Keratinocyte (primary cell): ENCODE data around the gene VPS13A. TPM values are rescaled to one million over a fixed set of nuclear protein-coding genes. Genes with fewer than 3 reads are reported as not detected.
A peak's percentile ranks its signal among the peaks of the same experiment; 100 is the strongest.

Experiments
- DNase-seq: peaks from one replicate; pipeline ENCODE4 v3.0.0-alpha.2; 2011; ENCODE audit warnings: low read depth, missing footprints, low spot score
- FAIRE-seq: peaks from 2 replicates; lab custom pipeline; 2011; peaks lifted over from hg19 to GRCh38; lab: Jason Lieb, UNC
- H2AFZ ChIP-seq: 2 replicates; pipeline ENCODE4 v1.6.0; 2012; ENCODE audit warnings: low read length, control low read depth, inconsistent platforms; ENCODE audit not compliant: control insufficient read depth
- H3K27ac ChIP-seq: 2 replicates; pipeline ENCODE4 v1.5.1; 2011; ENCODE audit warnings: low read length; ENCODE audit not compliant: control insufficient read depth, insufficient read depth
- H3K27me3 ChIP-seq: 3 replicates; pipeline ENCODE4 v1.6.0; 2011; ENCODE audit warnings: low read length; ENCODE audit not compliant: control insufficient read depth, insufficient read depth; ENCODE audit errors: extremely low read depth
- H3K36me3 ChIP-seq, 2 experiments: 2 replicates in 1 of 2; 3 replicates in 1 of 2; pipeline ENCODE4 v1.5.1; 2011; ENCODE audit warnings: low read length in 2 of 2, mild to moderate bottlenecking in 1 of 2; ENCODE audit not compliant: control insufficient read depth in 2 of 2, insufficient read depth in 2 of 2; ENCODE audit errors: extremely low read depth in 1 of 2
- H3K4me1 ChIP-seq: 3 replicates; pipeline ENCODE4 v1.5.1; 2011; ENCODE audit warnings: low read length; ENCODE audit not compliant: control insufficient read depth, insufficient read depth; ENCODE audit errors: extremely low read depth
- H3K4me2 ChIP-seq: 3 replicates; pipeline ENCODE4 v1.6.0; 2011; ENCODE audit warnings: low read depth, low read length; ENCODE audit not compliant: control insufficient read depth, insufficient read depth; ENCODE audit errors: extremely low read depth
- H3K4me3 ChIP-seq, 3 experiments: fragments of 200-600 bp in 1 of 3; sonication (generic) in 1 of 3; 2 replicates in 2 of 3; 3 replicates in 1 of 3; pipeline ENCODE4 v1.5.1; 2011 to 2016; ENCODE audit warnings: low read length in 3 of 3, mild to moderate bottlenecking in 3 of 3, control low read depth in 2 of 3, inconsistent platforms in 1 of 3, low read depth in 1 of 3, mixed read lengths in 1 of 3, mixed run types in 1 of 3, moderate library complexity in 1 of 3; ENCODE audit not compliant: control insufficient read depth in 2 of 3, insufficient read depth in 2 of 3; ENCODE audit errors: extremely low read depth in 1 of 3
- H3K79me2 ChIP-seq: 2 replicates; pipeline ENCODE4 v1.6.0; 2012; ENCODE audit warnings: low read length; ENCODE audit not compliant: control insufficient read depth, insufficient read depth
- H3K9ac ChIP-seq: 3 replicates; pipeline ENCODE4 v1.6.0; 2011; ENCODE audit warnings: low read length; ENCODE audit not compliant: control insufficient read depth, insufficient read depth; ENCODE audit errors: extremely low read depth
- H3K9me1 ChIP-seq: 3 replicates; pipeline ENCODE4 v1.6.0; 2011; ENCODE audit warnings: low read length; ENCODE audit not compliant: control insufficient read depth, insufficient read depth; ENCODE audit errors: extremely low read depth
- H3K9me3 ChIP-seq: 2 replicates; pipeline ENCODE4 v1.5.1; 2012; ENCODE audit warnings: low read depth, low read length; ENCODE audit not compliant: control insufficient read depth
- H4K20me1 ChIP-seq: 3 replicates; pipeline ENCODE4 v1.6.0; 2011; ENCODE audit warnings: low read length; ENCODE audit not compliant: control insufficient read depth, insufficient read depth; ENCODE audit errors: extremely low read depth
- EZH2 ChIP-seq: IDR thresholded peaks from one replicate; pipeline ENCODE4 v1.6.1; 2012; ENCODE audit warnings: inconsistent platforms, mild to moderate bottlenecking, low read length, moderate library complexity
- dilution Hi-C: fragments of 300-500 bp; cut with MboI; formaldehyde crosslinking; loops from one replicate; pipeline ENCODE4 v1.7.0; 2020; ENCODE audit warnings: low sequenced_read_pairs; ENCODE audit not compliant: extremely low pct_ligation_motif_present
- polyA plus RNA-seq, 5 experiments: library from polyadenylated mRNA; depleted of rRNA in 3 of 5; stranded (reverse) in 3 of 5; stranded (forward) in 1 of 5; unstranded in 1 of 5; fragments of >200 nt; gene quantifications; 1 replicate in 1 of 5; 2 replicates in 3 of 5; 3 replicates in 1 of 5; pipeline versions ENCODE4 v1.2.1 to v1.2.3, GENCODE V29; 2011 to 2012; ENCODE audit warnings: missing spikeins in 2 of 5, low read depth in 1 of 5, low replicate concordance in 1 of 5
- TF ChIP-seq, protein P1 (sequence below), 3 experiments: IDR thresholded peaks in 1 of 3; conservative IDR thresholded peaks in 1 of 3; optimal IDR thresholded peaks in 1 of 3; 2 replicates in 2 of 3; 3 replicates in 1 of 3; pipeline versions ENCODE3 to v1.5.1; 2011; ENCODE audit warnings: low read length in 3 of 3, mild to moderate bottlenecking in 3 of 3, moderate library complexity in 2 of 3, control low read depth in 1 of 3, inconsistent platforms in 1 of 3; ENCODE audit not compliant: insufficient read depth in 2 of 3; ENCODE audit errors: extremely low read depth in 1 of 3

Gene VPS13A
- polyA plus RNA-seq, 1 donor (not counting 4 experiments of a cell fraction or from before 2014, with no cell fraction given), result 55.3 TPM

DNA sequence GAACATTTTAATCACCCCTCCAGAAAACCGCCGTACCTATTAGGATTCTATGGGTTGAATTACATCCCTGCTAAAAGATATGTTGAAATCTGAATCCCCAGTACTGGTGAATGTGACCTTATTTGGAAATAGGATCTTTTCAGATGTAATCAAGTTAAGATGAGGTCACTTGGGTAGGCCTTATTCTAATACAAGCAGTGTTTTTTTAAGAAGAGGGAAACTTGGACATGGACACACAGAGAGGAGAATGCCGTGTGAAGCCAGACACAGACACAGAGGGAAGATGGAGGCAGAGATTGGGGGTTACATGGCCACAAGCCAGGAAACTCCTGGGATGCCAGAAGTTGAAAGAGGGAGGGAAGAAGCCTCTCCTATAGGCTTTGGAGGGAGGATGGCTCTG, 287.3 kb downstream of the VPS13A start:
- H4K20me1 ChIP-seq, result no peaks in the 10 kb centered on the region
- peaks cover 8% of the 10 kb centered on the region for H3K27me3 ChIP-seq
- H3K4me2 ChIP-seq, result no peak overlapping the region
- TF ChIP-seq EZH2, result no peak
- FAIRE-seq, result no peak
- no peak for DNase-seq
- H3K4me1 ChIP-seq, result no peaks in the 10 kb centered on the region
- H3K9ac ChIP-seq, result no peak overlapping the region
- no peaks in the 10 kb centered on the region for H3K9me1 ChIP-seq
- dilution Hi-C loops, result no loop called here
- no peak overlapping the region for H3K4me3 ChIP-seq
- H3K36me3 ChIP-seq, result no peaks in the 10 kb centered on the region
- H3K27ac ChIP-seq, result no peak overlapping the region
- no peaks in the 10 kb centered on the region for H3K9me3 ChIP-seq
- no peak overlapping the region for H2AFZ ChIP-seq
- no peaks in the 10 kb centered on the region for H3K79me2 ChIP-seq

- DNase-seq (peak; percentile 15), FAIRE-seq (no peak)
- Histone ChIP-seq H3K4me2 (no peak overlapping the region), H3K27me3 (peaks cover 6% of the 10 kb centered on the region), H3K9me3 (no peaks in the 10 kb centered on the region), H4K20me1 (no peaks in the 10 kb centered on the region), H3K9me1 (no peaks in the 10 kb centered on the region), H3K27ac (no peak overlapping the region), H3K9ac (no peak overlapping the region), H3K79me2 (no peaks in the 10 kb centered on the region), H3K4me3 (no peak overlapping the region), H3K36me3 (no peaks in the 10 kb centered on the region), H2AFZ (no peak overlapping the region), H3K4me1 (no peaks in the 10 kb centered on the region)
- dilution Hi-C loops, result no loop called here
- TF ChIP-seq, protein P1, sequence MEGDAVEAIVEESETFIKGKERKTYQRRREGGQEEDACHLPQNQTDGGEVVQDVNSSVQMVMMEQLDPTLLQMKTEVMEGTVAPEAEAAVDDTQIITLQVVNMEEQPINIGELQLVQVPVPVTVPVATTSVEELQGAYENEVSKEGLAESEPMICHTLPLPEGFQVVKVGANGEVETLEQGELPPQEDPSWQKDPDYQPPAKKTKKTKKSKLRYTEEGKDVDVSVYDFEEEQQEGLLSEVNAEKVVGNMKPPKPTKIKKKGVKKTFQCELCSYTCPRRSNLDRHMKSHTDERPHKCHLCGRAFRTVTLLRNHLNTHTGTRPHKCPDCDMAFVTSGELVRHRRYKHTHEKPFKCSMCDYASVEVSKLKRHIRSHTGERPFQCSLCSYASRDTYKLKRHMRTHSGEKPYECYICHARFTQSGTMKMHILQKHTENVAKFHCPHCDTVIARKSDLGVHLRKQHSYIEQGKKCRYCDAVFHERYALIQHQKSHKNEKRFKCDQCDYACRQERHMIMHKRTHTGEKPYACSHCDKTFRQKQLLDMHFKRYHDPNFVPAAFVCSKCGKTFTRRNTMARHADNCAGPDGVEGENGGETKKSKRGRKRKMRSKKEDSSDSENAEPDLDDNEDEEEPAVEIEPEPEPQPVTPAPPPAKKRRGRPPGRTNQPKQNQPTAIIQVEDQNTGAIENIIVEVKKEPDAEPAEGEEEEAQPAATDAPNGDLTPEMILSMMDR (optimal IDR thresholded peaks at IDR 0.05 in 1 of 3, IDR thresholded peaks at IDR 0.05 in 1 of 3, conservative IDR thresholded peaks at IDR 0.05 in 1 of 3; ENCODE audit: extremely low read depth in 1 of 3, insufficient read depth in 2 of 3, low read length in 3 of 3), result no peak
- TF ChIP-seq EZH2, result no peak
Observed at GRCh38 chr9:77469515-77470231, 292.3 kb downstream of the VPS13A start.

Other genes starting within 250 kb of the VPS13A start
- not detected in 3 replicates for gene FOXB2, start 157.9 kb upstream of the VPS13A start, polyA plus RNA-seq